HepG2 (cell line): ENCODE measurements around the gene DNASE1. TPM values are rescaled to one million over a fixed set of nuclear protein-coding genes. Genes with fewer than 3 reads are reported as not detected.

ENCODE experiments used
- ATAC-seq: fragments of 200-7000 bp; cut with Tn5 transposase; 3 replicates; pipeline ENCODE4 v1.9.1; 2020; ENCODE audit warnings: mild to moderate bottlenecking, moderate library complexity
- BruUV-seq: library from RNA; stranded (reverse); fragments of 400-500 nt; replicated peaks from 2 replicates; lab custom pipeline; 2021; lab: Mats Ljungman, UMichigan
- CTCF ChIA-PET: fragments of 300-600 bp; formaldehyde crosslinking; extraction: SDS; loops from one replicate; lab custom pipeline; 2021; ENCODE audit warnings: low total read pairs, inconsistent platforms, low intra/inter-chr PET ratio; lab: Yijun Ruan, JAX
- POLR2A ChIA-PET: fragments of 350-600 bp; sonication (Branson Sonifier 250); formaldehyde crosslinking; loops from one replicate; lab custom pipeline; 2020; ENCODE audit warnings: antibody characterized with exemption, inconsistent platforms; lab: Yijun Ruan, JAX
- DNase-seq: peaks from one replicate; pipeline ENCODE4 v3.0.0-alpha.2; 2015; ENCODE audit warnings: low spot score
- FAIRE-seq: peaks from 3 replicates; lab custom pipeline; 2011; peaks lifted over from hg19 to GRCh38; lab: Jason Lieb, UNC
- H2AFZ ChIP-seq: one replicate; pipeline ENCODE4 v1.6.1; 2011; ENCODE audit warnings: low read length, inconsistent platforms
- H3K27ac ChIP-seq: fragments of 300-600 bp; 3 replicates; pipeline ENCODE4 v1.8.0; 2011; ENCODE audit warnings: mixed run types, mild to moderate bottlenecking, mixed read lengths, low read length, inconsistent platforms; ENCODE audit not compliant: insufficient read depth; ENCODE audit errors: extremely low read length
- H3K27me3 ChIP-seq, 2 experiments: fragments of 200-600 bp in 1 of 2; 2 replicates in 1 of 2; 3 replicates in 1 of 2; pipeline versions ENCODE4 v1.6.0 to v1.8.0; 2011; ENCODE audit warnings: low read length in 2 of 2, mild to moderate bottlenecking in 2 of 2, moderate library complexity in 2 of 2, inconsistent platforms in 1 of 2; ENCODE audit not compliant: insufficient read depth in 2 of 2, control insufficient read depth in 1 of 2
- H3K36me3 ChIP-seq, 2 experiments: fragments of 200-600 bp in 1 of 2; replicated peaks in 1 of 2; 2 replicates in 1 of 2; 3 replicates in 1 of 2; pipeline versions ENCODE4 v1.5.1 to v1.8.0; 2011; ENCODE audit warnings: low read length in 2 of 2, inconsistent platforms in 1 of 2; ENCODE audit not compliant: insufficient read depth in 2 of 2, control insufficient read depth in 1 of 2
- H3K4me1 ChIP-seq: 2 replicates; pipeline ENCODE4 v1.5.1; 2012; ENCODE audit warnings: low read length, inconsistent platforms; ENCODE audit not compliant: insufficient read depth
- H3K4me2 ChIP-seq: 2 replicates; pipeline ENCODE4 v1.6.0; 2011; ENCODE audit warnings: low read depth, low read length, inconsistent platforms
- H3K4me3 ChIP-seq, 3 experiments: fragments of 200-600 bp in 1 of 3; sonication (generic), shearing (Covaris generic) in 1 of 3; replicated peaks in 1 of 3; 2 replicates each; pipeline ENCODE4 v1.5.1; 2011 to 2016; ENCODE audit warnings: low read length in 3 of 3, inconsistent platforms in 2 of 3, low read depth in 2 of 3, mild to moderate bottlenecking in 2 of 3, control low read depth in 1 of 3, mixed read lengths in 1 of 3; ENCODE audit not compliant: insufficient read depth in 1 of 3
- H3K79me2 ChIP-seq: one replicate; pipeline ENCODE4 v1.6.1; 2011; ENCODE audit warnings: low read length, inconsistent platforms; ENCODE audit not compliant: insufficient read depth
- H3K9ac ChIP-seq: 2 replicates; pipeline ENCODE4 v1.6.0; 2011; ENCODE audit warnings: mild to moderate bottlenecking, low read depth, low read length, inconsistent platforms; ENCODE audit not compliant: insufficient read depth
- H3K9me3 ChIP-seq: 2 replicates; pipeline ENCODE4 v1.5.1; 2012; ENCODE audit warnings: mild to moderate bottlenecking, low read length
- H4K20me1 ChIP-seq: 2 replicates; pipeline ENCODE4 v1.6.0; 2011; ENCODE audit warnings: inconsistent platforms, mild to moderate bottlenecking, low read length, moderate library complexity; ENCODE audit not compliant: insufficient read depth
- FLYWCH1 ChIP-seq: sonication (generic); formaldehyde crosslinking; IDR thresholded peaks from 2 replicates; pipeline ENCODE4 v1.8.1; 2023; ENCODE audit warnings: mild to moderate bottlenecking, missing genetic modification reagents
- FOSL2 ChIP-seq: sonication (generic); formaldehyde crosslinking; IDR thresholded peaks from 2 replicates; pipeline ENCODE4 v1.4.0; 2020; ENCODE audit warnings: missing genetic modification reagents
- GLI4 ChIP-seq: sonication (generic); formaldehyde crosslinking; IDR thresholded peaks from 2 replicates; pipeline ENCODE4 v1.5.1; 2020; ENCODE audit warnings: missing genetic modification reagents, mild to moderate bottlenecking, moderate library complexity, borderline replicate concordance
- MAZ ChIP-seq, 2 experiments: sonication (generic) in 1 of 2; formaldehyde crosslinking in 1 of 2; IDR thresholded peaks; 2 replicates each; pipeline versions ENCODE4 v1.5.0 to v1.6.1; 2012 to 2020; ENCODE audit warnings: low read depth in 2 of 2, mild to moderate bottlenecking in 2 of 2, borderline replicate concordance in 1 of 2, improper control_type of control experiment in 1 of 2, low read length in 1 of 2, missing genetic modification reagents in 1 of 2, moderate library complexity in 1 of 2
- WGBS: methylation state at CpG from one replicate; pipeline ENCODE4 v1.1.6; 2017; ENCODE audit warnings: low lambda C conversion rate; 5-methylcytosine and 5-hydroxymethylcytosine counted together
- in situ Hi-C: cut with HindIII; loops from 2 replicates; pipeline ENCODE4 v1.10.0; 2017; ENCODE audit warnings: low pct_unique_long_range_greater_than_20kb; ENCODE audit not compliant: extremely low pct_ligation_motif_present
- intact Hi-C: fragments of 100-400 bp; cut with micrococcal nuclease; formaldehyde crosslinking; loops from one replicate; pipeline ENCODE4 v1.10.0; 2022; ENCODE audit not compliant: unreplicated experiment
- polyA plus RNA-seq, 8 experiments: library from polyadenylated mRNA; depleted of rRNA in 3 of 8; stranded (reverse) in 7 of 8; unstranded in 1 of 8; fragments of >200 nt; fragmentation: Illumina TruSeq in 4 of 8; extraction: Trizol in 4 of 8; gene quantifications; 2 replicates each; pipeline versions ENCODE4 v1.2.1 to v1.2.3, GENCODE V29; 2011 to 2016; ENCODE audit warnings: low read depth in 4 of 8, missing spikeins in 1 of 8, mixed read lengths in 1 of 8; ENCODE audit not compliant: insufficient read depth in 1 of 8
- total RNA-seq, 5 experiments: library from RNA; depleted of rRNA; stranded (reverse); fragments of >200 nt; fragmentation: Illumina TruSeq; extraction: Trizol; gene quantifications; 2 replicates each; pipeline ENCODE4 v1.2.3, GENCODE V29; 2016; ENCODE audit warnings: low read depth in 1 of 5
- TF ChIP-seq, protein P1 (sequence below): IDR thresholded peaks from 2 replicates; pipeline ENCODE4 v1.6.1; 2016
- TF ChIP-seq, protein P2 (sequence below): sonication (generic); formaldehyde crosslinking; IDR thresholded peaks from 2 replicates; pipeline ENCODE4 v1.4.0; 2020; ENCODE audit warnings: missing genetic modification reagents

Gene DNASE1
- total and polyA plus RNA-seq, 2 of the 13 experiments (the other 11 are each of a cell fraction or from before 2014, with no cell fraction given) = 7.1 to 11.1 TPM

DNA sequence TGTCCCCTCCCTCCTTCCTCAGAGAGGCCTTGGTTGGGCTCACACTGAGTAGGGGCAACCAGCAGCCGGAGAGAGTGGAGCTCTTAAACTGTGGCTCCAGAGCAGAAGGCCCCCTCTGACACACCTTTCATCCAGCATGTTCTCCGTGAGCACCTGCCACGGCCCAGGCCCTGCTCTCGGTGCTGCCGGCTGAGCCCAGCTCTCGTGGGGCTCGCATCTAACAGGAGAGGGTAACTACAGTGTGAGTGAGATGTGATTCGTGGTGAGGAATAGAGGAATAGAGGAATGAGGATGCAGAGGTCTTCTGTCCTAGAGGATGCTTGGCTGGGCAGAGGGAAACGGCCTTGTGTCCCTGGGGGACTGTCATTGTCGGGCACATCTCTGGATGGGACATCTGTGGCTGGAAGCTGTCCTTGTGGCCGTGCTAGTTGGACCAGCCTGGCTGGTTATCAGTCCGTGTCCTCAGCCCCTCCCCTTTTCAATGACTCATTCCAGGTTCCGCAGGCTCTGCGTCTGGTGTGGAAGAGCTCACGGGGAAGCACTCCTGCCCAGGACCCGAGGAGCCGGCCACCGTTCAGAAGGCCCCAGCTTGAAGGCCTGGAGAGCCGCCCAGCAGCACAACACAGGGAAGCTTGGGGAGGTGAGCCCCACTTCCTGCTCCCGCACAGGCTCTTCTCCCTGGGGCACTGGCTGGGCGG, 11.9 kb upstream of the DNASE1 start:
- BruUV-seq = no TSS peak
- FAIRE-seq (no peak), DNase-seq (no peak), ATAC-seq (no peak)
- H3K36me3 ChIP-seq = peaks cover 1 to 2% of the 10 kb centered on the region in 2 experiments; a peak in 1 of 5 replicates
- no peaks in the 10 kb centered on the region for H4K20me1 ChIP-seq
- H3K9ac ChIP-seq = no peak overlapping the region
- WGBS = 96% methylated on average over 17 of the region's 21 CpGs
- H3K27me3 ChIP-seq = no peaks in the 10 kb centered on the region
- H3K4me3 ChIP-seq = no peak overlapping the region
- peaks cover 66% of the 10 kb centered on the region for H3K4me1 ChIP-seq
- ChIA-PET CTCF (no interaction called here), POLR2A (no interaction called here)
- TF ChIP-seq FOSL2 (CRISPR knock-in tag) (peak; percentile 67), MAZ (IDR thresholded peaks at IDR 0.05; ENCODE audit: borderline replicate concordance, low read depth, low read length) (no peak), MAZ (CRISPR knock-in tag; IDR thresholded peaks at IDR 0.05; ENCODE audit: low read depth) (no peak)
- in situ Hi-C loops (no loop called here), intact Hi-C loops (no loop called here)
- no peaks in the 10 kb centered on the region for H3K9me3 ChIP-seq
- no peak overlapping the region for H3K27ac ChIP-seq
- no peak overlapping the region for H2AFZ ChIP-seq
- no peak overlapping the region for H3K4me2 ChIP-seq
- H3K79me2 ChIP-seq = peaks cover 3% of the 10 kb centered on the region

- no peaks in the 10 kb centered on the region for H3K79me2 ChIP-seq
- FAIRE-seq = no peak
- H3K36me3 ChIP-seq = peaks cover 1 to 2% of the 10 kb centered on the region in 2 experiments; a peak in 1 of 5 replicates
- in situ Hi-C loops = no loop called here
- WGBS = 93% methylated on average over 14 of the region's 14 CpGs
- H4K20me1 ChIP-seq = no peaks in the 10 kb centered on the region
- no peak overlapping the region for H3K27ac ChIP-seq
- H3K4me2 ChIP-seq = no peak overlapping the region
- H3K9me3 ChIP-seq = no peaks in the 10 kb centered on the region
- ATAC-seq = no peak
- POLR2A ChIA-PET = no interaction called here
- CTCF ChIA-PET = no interaction called here
- intact Hi-C loops = no loop called here
- TF ChIP-seq FLYWCH1 (CRISPR knock-in tag) (no peak), GLI4 (no peak)
- TF ChIP-seq, protein P1, sequence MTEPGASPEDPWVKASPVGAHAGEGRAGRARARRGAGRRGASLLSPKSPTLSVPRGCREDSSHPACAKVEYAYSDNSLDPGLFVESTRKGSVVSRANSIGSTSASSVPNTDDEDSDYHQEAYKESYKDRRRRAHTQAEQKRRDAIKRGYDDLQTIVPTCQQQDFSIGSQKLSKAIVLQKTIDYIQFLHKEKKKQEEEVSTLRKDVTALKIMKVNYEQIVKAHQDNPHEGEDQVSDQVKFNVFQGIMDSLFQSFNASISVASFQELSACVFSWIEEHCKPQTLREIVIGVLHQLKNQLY (CRISPR knock-in tag) = no peak
- TF ChIP-seq, protein P2, sequence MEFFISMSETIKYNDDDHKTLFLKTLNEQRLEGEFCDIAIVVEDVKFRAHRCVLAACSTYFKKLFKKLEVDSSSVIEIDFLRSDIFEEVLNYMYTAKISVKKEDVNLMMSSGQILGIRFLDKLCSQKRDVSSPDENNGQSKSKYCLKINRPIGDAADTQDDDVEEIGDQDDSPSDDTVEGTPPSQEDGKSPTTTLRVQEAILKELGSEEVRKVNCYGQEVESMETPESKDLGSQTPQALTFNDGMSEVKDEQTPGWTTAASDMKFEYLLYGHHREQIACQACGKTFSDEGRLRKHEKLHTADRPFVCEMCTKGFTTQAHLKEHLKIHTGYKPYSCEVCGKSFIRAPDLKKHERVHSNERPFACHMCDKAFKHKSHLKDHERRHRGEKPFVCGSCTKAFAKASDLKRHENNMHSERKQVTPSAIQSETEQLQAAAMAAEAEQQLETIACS (CRISPR knock-in tag) = no peak
- H3K4me3 ChIP-seq = no peak overlapping the region
- H3K27me3 ChIP-seq = no peaks in the 10 kb centered on the region
- no peak for DNase-seq
- no TSS peak for BruUV-seq
- peaks cover 59% of the 10 kb centered on the region for H3K4me1 ChIP-seq
- H3K9ac ChIP-seq = no peak overlapping the region
- no peak overlapping the region for H2AFZ ChIP-seq
Observed at GRCh38 chr16:3643095-3643730, 11.3 kb upstream of the DNASE1 start.
